Measurements from ENCODE around the gene GALNT8. TPM values are rescaled to one million over a fixed set of nuclear protein-coding genes. Genes with fewer than 3 reads are reported as not detected.
"Not testable (repeated sequence)": the region's sequence is repeated elsewhere in the genome, so short reads cannot be mapped to it uniquely, and the experiment has no call there.

Gene GALNT8
- total RNA-seq, 2 donors from 2014 or later: 21.6 to 31.6 TPM

GRCh38 chr12:4710113-4710512 is 10.1 kb upstream of the GALNT8 start:
- Histone ChIP-seq H3K36me3 (no peaks in the 10 kb centered on the region), H3K9me3 (no peaks in the 10 kb centered on the region), H3K4me1 (no peaks in the 10 kb centered on the region), H3K4me3 (no peak overlapping the region), H3K9ac (ENCODE audit: low read depth in 2 of 2, low read length in 2 of 2) (no peak overlapping the region), H3K27me3 (no peaks in the 10 kb centered on the region), H3K27ac (no peak overlapping the region)
- TF ChIP-seq, protein P1, sequence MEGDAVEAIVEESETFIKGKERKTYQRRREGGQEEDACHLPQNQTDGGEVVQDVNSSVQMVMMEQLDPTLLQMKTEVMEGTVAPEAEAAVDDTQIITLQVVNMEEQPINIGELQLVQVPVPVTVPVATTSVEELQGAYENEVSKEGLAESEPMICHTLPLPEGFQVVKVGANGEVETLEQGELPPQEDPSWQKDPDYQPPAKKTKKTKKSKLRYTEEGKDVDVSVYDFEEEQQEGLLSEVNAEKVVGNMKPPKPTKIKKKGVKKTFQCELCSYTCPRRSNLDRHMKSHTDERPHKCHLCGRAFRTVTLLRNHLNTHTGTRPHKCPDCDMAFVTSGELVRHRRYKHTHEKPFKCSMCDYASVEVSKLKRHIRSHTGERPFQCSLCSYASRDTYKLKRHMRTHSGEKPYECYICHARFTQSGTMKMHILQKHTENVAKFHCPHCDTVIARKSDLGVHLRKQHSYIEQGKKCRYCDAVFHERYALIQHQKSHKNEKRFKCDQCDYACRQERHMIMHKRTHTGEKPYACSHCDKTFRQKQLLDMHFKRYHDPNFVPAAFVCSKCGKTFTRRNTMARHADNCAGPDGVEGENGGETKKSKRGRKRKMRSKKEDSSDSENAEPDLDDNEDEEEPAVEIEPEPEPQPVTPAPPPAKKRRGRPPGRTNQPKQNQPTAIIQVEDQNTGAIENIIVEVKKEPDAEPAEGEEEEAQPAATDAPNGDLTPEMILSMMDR (IDR thresholded peaks at IDR 0.05): no peak
- DNase-seq: no peak
- intact Hi-C loops (cut with DNase I): no loop called here

DNA sequence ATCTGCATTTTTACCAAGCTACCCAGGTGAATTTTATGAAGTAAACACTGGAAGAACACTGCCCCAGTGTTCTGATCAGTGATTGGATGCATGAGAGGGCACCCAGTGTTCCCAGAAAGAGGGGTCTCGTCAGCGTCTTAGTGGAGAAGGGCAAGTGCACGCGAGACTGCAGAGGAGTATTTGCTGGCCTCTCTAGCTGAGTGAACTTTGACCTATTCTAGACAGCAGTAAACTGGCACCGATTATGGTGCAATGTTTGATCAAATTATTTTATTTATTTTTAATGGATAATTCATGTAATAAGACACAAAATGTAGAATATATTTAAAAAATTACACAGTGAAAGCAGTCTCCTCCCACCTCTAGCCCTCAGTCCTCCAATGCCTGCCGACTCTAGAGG is 5.3 kb upstream of the GALNT8 start:
- TF ChIP-seq, protein P1 (IDR thresholded peaks at IDR 0.05): no peak
- DNase-seq: no peak
- H3K36me3 ChIP-seq: no peaks in the 10 kb centered on the region
- no peak overlapping the region for H3K4me3 ChIP-seq
- H3K4me1 ChIP-seq: no peaks in the 10 kb centered on the region
- intact Hi-C loops (cut with DNase I): no loop called here
- H3K27me3 ChIP-seq: no peaks in the 10 kb centered on the region
- no peak overlapping the region for H3K27ac ChIP-seq
- no peaks in the 10 kb centered on the region for H3K9me3 ChIP-seq
- no peak overlapping the region for H3K9ac ChIP-seq (ENCODE audit: low read depth in 2 of 2, low read length in 2 of 2)

- intact Hi-C loops (cut with DNase I): no loop called here
- TF ChIP-seq, protein P1 (IDR thresholded peaks at IDR 0.05): no peak
- no peak for DNase-seq
- no peak overlapping the region for H3K9ac ChIP-seq (ENCODE audit: low read depth in 2 of 2, low read length in 2 of 2)
- H3K4me3 ChIP-seq: no peak overlapping the region
- H3K27me3 ChIP-seq: no peaks in the 10 kb centered on the region
- H3K36me3 ChIP-seq: no peaks in the 10 kb centered on the region
- no peaks in the 10 kb centered on the region for H3K4me1 ChIP-seq
- no peak overlapping the region for H3K27ac ChIP-seq
- H3K9me3 ChIP-seq: no peaks in the 10 kb centered on the region
Measured at GRCh38 chr12:4717806-4718205, 2.4 kb upstream of the GALNT8 start.

DNA sequence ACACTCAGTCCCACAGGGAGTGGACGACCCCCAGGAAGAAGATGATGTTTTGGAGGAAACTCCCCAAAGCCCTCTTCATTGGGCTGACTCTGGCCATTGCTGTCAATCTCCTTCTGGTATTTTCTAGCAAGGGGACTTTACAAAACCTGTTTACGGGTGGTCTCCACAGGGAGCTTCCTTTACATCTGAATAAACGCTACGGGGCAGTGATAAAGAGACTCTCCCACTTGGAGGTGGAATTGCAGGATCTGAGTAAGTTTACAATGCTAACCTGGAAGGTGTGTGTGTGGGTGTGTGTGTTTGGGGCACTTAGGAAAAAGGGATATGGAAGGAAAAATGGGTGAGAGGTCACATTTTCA is 416 bp downstream of the GALNT8 start:
- intact Hi-C loops (cut with DNase I): no loop called here
- DNase-seq: peak; percentile 59
- no peaks in the 10 kb centered on the region for H3K27me3 ChIP-seq
- peak overlapping the region; percentile 89 for H3K27ac ChIP-seq
- H3K36me3 ChIP-seq: no peaks in the 10 kb centered on the region
- H3K4me1 ChIP-seq: no peaks in the 10 kb centered on the region
- TF ChIP-seq, protein P1 (IDR thresholded peaks at IDR 0.05): no peak
- peak overlapping the region; percentile 6 for H3K4me3 ChIP-seq
- peak overlapping the region; percentile 12 to 79 for H3K9ac ChIP-seq (ENCODE audit: low read depth in 2 of 2, low read length in 2 of 2)
- H3K9me3 ChIP-seq: no peaks in the 10 kb centered on the region

DNA sequence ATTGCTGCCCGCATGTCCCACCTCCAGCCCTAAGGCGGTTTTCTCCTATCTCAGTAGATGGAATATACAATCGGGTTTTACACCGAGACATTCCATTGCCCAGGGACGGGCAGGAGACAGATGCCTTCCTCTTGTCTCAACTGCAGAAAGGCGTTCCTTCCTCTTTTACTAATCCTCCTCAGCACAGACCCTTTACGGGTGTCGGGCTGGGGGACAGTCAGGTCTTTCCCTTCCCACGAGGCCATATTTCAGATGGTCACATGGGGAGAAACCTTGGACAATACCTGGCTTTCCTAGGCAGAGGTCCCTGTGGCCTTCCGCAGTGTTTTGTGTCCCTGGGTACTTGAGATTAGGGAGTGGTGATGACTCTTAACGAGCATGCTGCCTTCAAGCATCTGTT is 1.4 kb downstream of the GALNT8 start:
- H3K4me1 ChIP-seq; H3K4me3 ChIP-seq; H3K27me3 ChIP-seq; DNase-seq; intact Hi-C loops (cut with DNase I); H3K36me3 ChIP-seq; H3K9ac ChIP-seq (ENCODE audit: low read depth in 2 of 2, low read length in 2 of 2); H3K9me3 ChIP-seq: not testable (repeated sequence)
- peak overlapping the region; percentile 53 for H3K27ac ChIP-seq

GRCh38 chr12:4723226-4723625 is 3.0 kb downstream of the GALNT8 start:
- Histone ChIP-seq H3K36me3 (no peaks in the 10 kb centered on the region), H3K27me3 (no peaks in the 10 kb centered on the region), H3K4me1 (no peaks in the 10 kb centered on the region), H3K27ac (peak overlapping the region; percentile 53), H3K4me3 (no peak overlapping the region), H3K9ac (ENCODE audit: low read depth in 2 of 2, low read length in 2 of 2) (no peak overlapping the region), H3K9me3 (no peaks in the 10 kb centered on the region)
- TF ChIP-seq, protein P1 (IDR thresholded peaks at IDR 0.05): no peak
- intact Hi-C loops (cut with DNase I): no loop called here
- peak; percentile 71 for DNase-seq

Measured in colonic mucosa (tissue), 4 donors.